KG1 (cell line): ENCODE data around the gene RIIAD1.
"Not testable (repeated sequence)": the region's sequence is repeated elsewhere in the genome, so short reads cannot be mapped to it uniquely, and the experiment has no call there.

Source experiments
- DNase-seq: peaks from one replicate; lab custom pipeline; 2025; lab: John Stamatoyannopoulos, UW

RIIAD1 gene, protein sequence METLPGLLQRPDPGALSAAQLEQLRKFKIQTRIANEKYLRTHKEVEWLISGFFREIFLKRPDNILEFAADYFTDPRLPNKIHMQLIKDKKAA

DNA sequence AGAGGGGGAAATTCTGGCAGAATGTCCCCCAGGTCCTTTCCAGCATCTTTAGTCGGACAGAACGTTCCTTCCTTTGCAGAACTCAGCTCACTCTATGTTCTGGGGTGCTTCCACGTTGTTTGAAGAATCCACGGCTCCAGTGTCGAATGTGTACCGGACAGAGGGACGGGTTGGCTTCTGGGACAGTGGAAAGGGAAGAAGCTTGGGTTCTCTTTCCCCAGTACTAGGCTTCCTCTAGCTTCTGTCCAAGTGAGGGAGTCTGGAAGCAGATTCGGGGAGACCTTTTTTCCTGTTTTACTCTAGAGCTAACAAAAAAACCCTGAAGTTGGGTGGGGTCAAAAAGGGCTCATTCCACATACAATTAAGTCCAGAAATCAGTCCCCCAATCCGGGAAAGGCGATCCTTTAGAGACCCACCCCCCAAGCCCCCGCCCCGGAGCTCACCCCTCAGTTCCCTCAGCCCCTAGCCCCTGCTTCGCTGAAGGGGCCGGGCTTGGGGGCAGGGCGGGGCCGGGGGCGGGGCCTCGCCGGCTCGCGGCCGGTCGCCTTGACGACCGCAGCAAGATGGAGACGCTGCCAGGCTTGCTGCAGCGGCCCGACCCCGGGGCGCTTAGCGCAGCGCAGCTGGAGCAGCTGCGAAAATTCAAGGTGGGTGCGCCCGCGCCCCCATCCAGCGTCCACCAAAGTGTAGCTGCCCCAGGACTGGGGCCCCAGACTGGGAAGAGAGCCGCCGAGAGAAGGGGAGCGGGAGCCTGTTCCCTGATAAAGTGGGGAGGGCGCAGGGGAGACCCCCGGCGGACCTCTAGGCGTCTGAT is at the start of gene RIIAD1:
Gene RIIAD1 (plus strand): TSS at position 549 of the 814 bp plus-strand sequence. CDS start 15 bp downstream, at position 564.
- DNase-seq, result no peak

DNA sequence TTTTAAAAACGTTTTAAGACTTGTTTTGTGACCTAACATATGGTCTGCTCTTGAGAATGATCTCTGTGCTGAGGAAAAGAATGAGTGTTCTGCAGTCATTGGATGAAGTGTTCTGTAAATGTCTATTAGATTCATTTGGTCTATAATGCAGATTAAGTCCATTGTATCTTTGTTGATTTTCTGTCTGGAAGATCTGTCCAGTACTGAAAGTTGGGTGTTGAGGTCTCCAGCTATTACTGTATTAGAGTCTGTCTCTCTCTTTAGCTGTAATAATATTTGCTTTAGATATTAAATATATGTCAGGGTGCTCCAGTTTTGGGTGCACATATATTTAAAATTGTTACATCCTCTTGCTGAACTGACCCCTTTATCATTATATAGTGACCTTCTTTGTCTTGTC is 47.9 kb upstream of the RIIAD1 start:
- DNase-seq, result no peak

DNA sequence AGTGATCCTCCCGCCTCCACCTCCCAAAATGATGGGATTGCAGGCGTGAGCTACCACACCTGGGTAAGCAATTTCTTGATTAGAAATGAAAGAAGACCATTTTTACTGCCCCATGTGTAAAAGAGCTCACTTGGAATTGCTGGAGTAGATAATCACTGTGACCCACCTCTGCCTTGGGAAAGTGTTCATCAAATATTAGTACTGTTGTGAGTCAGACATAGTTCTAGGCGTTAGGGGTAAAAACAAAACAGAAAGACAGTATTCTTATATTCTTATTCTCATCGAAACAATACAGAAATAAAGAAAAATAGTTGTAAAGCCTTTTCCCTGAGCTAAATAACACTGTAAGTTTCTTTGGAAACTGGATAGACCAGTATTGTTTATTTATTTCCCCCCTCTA is 40.9 kb upstream of the RIIAD1 start:
- DNase-seq, result no peak

DNA sequence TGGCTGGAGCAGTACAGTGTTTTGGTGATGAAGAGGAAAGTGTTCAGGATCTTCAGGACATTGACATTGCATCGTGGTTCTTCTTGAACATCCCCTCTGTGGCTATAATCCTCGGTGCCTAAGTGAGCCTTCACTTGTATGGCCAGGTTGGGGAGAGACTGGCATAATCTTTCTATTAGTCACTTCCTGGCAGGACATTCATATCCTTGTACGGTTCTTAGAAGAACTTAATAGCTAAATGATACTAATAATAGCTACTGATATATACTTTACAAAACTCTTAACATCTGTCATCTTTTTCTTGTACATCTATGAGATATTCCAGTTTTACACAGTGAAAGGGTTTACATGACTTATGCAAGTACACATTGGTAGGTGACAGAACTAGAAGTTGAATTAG is 40.5 kb upstream of the RIIAD1 start:
- no peak for DNase-seq

DNA sequence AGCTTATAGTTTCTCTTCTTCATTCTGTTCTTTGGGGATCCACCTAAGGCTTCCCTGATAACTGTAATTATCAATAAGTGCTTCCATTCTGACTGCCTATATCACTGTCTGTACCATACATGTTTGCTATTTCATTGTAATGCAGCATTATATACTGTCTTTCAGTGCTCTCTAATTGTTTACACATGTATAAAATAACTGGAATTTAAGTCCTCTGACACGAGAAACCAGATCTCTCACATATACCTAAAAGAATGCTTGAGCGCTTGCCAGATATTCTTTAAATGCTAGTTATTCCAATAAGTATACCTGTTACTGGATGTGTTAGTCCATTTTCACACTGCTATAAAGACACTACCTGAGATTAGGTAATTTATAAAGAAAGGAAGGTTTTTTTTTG is 39.4 kb upstream of the RIIAD1 start:
- DNase-seq, result no peak

DNA sequence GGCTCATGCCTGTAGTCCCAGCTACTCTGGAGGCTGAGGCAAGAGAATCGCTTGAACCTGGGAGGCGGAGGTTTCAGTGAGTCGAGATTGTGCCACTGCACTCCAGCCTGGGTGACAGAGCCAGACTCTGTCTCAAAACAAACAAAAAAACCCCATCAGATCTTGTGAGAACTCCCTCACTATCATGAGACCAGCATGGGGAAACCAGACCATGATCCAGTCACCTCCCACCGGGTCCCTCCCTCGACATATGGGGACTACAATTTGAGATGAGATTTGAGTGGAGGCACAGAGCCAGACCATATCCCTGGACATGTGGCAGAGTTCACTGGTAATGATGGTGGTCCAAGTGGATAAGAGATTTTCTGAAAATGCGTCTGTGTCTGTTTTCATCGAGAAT is 38.4 kb upstream of the RIIAD1 start:
- not testable (repeated sequence) for DNase-seq

DNA sequence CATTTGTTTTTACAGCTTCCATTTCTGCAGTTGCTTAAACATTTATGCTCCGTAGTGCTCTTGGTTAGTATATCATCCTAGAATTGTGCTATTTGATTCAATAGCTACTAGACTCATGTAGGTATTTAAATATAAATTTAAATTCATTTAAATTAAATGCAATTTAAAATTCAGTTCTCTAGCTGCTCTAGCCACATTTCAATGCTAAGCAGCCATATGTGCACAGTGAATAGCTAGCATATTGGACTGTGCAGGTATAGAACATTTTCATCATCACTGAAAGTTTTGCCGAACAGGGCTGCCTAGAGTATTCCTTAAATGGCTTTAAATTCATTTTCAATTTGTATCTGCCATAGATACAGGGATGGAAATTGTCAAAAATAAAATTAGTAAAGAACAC is 37.2 kb upstream of the RIIAD1 start:
- no peak for DNase-seq

DNA sequence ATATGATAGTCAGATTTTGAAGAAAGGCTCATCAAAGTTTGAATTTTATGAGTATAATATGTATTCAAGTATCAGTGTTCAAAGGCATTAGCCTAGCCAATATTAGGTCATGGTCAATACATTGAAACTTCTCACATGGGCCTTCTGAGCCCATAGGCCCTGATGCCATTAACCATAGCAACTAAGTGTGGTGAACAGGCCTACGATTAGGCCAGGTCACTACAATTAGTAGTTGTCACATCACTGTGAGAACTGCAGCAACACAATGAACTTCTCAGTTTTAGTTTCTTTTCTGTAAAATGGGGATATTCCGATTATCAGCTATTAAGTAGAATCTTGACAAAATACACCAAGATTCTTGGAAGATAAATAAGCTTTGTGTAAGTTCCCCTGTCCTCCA is 34.8 kb upstream of the RIIAD1 start:
- no peak for DNase-seq

DNA sequence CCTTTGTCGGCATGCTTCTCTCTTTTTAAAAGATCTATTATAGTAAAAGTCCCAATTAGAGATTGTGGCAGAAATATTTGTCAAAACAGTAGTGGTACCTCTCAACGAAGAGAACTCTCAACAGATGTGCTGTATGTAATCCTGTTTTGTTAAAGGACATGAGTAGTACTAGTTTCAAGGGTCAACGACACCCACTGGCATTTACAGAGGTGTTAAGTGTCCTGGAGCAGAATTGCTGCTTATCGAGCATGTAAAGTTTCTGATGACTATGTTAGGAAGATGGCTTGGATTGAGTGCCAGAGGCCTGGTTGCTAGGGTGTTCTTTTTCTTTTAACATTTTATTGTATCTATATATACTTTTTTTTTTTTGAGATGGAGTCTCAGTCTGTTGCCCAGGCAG is 31.8 kb upstream of the RIIAD1 start:
- DNase-seq, result no peak

DNA sequence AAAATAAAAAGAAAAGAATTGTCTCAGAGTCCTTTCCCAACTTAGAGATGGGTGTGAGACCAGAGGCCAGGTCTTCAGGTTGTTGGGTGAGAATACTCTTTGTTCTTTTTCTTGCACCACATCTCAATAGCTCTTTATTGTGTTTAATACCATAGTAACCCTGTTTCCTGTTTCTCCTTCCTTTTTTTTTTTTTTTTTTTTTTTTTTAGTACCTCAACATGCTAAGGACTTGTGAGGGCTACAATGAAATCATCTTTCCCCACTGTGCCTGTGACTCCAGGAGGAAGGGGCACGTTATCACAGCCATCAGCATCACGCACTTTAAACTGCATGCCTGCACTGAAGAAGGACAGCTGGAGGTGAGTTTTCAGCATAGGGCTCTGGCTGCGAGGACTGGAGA is 29.1 kb upstream of the RIIAD1 start:
- no peak for DNase-seq

DNA sequence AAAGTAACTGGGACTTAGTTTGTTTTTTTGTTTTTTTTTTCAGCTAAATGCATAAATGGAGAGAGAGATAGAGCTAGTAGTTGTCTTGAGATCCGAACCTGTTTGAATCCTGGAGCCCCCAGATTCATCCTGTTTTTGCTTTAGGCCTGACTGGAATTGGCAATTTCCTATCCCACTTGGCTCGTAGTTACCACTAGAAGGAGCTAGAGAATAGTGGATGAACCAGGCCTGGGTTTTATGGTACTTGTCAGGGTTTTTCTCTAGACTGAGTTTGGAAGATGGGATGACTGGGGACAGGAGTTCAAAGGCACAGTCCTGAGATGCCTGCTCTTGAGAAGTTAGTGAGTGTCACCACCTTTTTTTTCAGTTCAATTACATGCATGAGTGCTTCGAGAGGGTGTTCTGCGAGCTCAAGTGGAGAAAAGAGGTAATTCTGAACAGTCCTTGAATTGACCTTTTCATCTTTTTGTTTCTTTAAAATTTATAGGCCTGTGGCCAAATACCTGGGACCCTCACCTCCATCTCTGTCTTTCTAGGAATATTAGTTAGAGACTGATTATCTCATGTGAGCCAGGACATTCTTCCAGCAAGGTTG is 28.2 kb upstream of the RIIAD1 start:
- no peak for DNase-seq

DNA sequence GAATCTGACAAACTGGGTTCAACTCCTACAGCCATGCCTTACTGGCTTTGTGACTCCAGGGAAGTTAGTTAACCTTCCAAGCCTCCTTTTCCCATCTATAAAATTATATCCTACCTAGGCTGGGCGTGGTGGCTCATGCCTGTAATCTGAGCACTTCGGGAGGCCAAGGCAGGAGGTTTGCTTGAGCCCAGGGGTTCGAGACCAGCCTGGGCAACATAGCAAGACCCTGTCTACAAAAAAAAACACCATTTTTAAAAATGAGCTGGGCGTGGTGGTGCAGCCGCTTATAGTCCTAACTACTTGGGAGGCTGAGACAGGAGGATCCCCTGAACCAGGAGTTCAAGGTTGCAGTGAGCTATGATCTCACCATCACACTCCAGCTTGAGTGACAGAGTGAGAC is 19.8 kb upstream of the RIIAD1 start:
- no peak for DNase-seq

DNA sequence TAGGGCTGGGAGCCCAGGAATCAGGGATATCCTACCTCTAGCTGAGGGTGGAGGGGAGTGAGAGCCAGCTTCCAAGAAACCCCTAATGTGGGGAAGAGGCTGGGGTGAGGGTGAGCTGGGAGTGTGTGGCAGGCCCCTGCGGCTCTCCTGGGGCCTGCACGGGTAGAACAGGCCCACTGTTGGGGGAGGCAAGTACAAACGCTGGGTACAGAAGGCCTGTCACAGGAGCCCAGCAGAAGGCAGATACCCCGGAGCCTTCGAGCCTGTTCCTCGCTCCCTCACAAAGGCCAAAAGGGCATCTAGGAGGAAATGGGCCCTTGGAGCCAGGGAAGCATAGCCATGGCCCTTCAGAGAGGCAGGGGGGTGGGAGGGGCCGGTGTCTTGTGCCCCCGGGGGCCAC is 18.4 kb upstream of the RIIAD1 start:
- no peak for DNase-seq

DNA sequence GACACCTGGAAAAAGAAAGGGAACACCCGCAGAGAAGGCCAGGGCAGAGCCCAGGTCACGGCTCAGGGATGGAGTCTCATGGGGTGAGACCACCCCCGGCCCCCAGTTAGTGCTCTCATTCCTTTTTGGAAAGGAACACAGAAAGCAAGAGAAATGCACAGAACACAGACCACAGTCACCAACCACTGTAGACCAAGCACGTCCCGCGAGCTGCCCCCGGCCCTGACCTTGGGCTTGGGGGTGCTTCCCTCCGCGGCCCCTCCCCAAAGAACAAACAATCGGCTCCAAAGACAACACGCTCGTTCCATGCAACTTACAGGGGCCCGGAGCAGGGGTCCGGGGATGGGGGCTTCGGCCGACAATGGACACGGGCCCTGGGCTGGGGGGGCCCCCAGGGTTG is 17.5 kb upstream of the RIIAD1 start:
- DNase-seq, result no peak

DNA sequence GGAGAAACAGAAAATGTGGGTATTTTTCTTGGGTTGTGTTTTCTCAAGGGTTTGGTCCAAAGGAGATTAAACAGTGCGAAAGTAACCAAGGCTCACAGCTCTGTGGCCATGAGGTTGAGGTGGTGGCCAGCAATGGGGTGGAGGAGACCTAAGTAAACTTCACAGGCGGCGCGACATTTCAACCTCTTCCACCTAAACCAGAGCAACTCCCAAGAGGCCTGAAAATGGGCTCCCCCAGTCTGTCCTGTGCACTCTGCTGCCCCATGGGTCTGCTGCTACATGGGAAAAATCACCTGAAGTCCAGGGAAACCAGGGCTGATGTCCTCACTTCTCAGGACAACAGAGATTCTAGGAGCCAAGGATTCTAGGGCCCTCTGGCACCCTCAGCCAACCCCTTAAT is 17.1 kb upstream of the RIIAD1 start:
- DNase-seq, result no peak

DNA sequence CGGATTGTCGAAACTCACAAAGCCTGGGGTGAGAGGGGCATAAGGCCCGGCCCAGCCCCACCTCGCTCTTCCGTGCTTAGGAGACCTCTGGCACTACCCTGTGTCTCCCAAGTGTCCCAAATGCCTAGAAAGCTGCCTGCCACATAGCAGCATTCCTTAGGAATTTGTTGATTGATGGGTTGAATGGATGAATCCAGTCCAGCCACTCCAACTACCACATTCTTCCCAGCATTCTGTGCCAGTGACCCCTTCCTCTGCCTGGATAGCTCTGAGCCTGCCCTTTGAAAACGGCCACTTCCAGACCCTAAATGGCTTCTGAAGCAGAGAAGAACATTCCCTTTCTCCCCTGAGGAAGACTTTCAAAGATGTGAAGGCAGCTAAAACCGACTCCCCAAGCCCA is 16.2 kb upstream of the RIIAD1 start:
- DNase-seq, result no peak

DNA sequence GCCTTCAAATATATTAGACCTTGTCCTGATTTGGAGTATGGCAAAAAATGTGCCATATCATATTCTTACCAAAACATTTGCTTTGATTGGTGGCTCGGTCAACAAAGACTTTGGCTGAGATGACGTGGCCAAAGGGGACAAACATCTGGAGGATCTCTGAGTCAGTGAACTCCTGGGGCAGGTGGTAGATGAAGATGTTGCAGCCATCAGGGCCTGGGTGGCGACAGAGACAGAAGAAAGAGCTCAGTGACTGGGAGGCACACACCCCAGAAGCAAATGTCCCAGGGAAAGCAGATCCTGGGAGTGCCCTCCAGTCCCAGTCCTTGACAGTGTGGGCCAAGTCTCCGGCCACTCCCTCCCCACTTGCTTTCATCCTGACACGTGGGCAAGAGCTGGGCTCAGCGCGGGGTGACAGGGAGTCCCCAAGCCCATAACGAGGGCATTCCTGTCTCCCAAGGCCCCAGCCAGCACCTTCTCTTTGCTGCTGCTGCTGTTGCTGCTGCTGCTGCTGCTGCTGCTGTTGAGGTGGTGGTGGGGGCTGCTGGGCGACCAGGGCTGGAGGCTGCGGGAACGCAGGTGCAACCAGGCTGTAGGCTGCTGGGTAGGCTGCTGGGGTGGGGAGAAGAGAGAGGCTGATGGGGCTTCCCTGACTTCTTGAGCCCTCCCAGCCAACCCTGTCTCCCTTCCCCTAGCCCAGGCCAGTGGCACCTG is 15.4 kb upstream of the RIIAD1 start:
- DNase-seq, result no peak

DNA sequence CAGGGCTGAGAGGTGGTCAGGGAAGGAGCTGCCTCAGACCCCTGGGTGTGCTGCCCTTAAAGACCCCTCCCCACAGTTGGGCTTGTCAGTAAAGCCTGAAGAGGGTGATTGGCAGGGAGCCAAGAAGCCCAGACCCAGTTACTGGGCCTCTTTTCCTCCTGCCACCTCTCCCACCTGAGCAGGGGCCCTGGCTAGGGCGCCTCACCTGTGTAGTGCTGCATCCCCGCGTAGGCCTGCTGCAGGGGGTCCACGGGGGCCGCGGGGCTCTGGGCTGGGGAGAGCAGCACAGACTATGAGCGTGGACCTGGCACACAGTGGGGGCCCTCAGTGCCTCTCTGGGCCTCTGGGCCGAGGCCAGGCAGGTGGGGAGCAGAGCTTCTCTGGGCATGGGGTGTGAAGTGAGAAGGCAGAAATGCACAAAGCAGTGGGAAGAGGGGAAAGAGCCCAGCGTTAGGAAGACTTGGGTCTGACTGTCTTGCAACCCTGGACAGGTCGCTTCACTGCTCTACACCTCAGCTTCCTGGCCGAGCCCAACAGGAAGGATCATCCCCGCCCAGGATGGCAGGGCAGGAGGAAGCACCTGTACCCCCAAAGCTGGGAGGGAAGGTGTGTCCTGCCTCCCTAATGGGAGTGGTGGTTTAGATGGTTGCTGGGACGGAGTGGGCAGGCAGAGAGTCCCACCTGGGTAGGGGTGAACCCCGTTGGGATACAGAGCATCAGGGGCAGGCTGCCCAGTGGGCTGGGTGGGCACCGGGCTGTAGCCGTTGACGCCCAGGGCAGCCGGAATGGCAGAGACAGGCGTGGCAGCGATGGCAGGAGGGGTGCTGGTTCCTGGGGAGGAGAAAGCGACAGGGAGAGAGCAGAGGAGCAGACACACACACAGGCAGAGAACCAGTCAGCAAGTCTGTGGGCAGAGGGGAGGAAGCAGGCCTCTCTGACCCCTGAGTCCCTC is 14.6 kb upstream of the RIIAD1 start:
- DNase-seq, result no peak

DNA sequence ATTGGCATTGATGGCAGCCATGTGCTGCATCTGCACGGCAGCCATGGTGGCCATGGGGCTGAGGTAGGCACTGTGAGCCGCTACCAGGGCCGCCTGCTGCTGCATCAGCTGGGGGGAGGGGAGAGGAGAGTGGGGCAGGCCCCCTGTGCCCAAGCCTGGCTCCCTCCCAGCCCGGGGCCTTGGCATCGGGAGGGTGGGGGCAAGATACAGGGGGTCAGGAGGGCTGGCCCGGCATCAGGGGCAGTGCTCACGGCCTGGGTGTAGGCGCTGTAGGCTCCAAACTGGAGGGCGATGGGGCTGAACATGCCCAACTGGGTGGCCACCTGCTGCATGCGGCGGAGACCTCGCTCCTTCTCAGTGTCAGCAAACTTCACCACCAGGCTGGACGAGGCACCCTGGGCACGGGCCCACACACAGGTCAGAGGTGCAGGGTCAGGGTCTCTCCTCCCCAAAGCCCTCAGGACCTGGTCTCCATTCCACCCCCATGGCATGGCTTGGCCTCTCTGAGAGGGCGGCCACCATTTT is 13.7 kb upstream of the RIIAD1 start:
- no peak for DNase-seq

DNA sequence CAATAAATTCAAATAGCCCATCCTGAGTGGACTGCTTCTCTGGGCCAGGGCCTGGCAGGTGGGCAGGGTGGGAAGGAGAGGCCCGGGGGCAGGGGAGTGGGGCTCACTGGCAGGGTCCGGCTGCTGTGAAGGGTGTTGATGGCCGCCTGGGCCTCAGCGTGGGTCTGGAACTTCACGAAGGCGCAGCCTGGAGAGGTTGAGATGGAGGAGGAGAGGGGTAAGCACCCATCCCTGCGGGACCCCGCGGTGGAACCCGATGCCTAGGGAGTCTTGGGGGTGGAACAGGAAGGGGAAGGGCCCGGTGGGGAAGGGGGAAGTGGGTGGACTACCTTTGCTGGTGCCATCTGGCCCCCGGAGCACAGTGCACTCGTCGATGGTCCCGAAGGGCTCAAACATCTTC is 12.4 kb upstream of the RIIAD1 start:
- no peak for DNase-seq

DNA sequence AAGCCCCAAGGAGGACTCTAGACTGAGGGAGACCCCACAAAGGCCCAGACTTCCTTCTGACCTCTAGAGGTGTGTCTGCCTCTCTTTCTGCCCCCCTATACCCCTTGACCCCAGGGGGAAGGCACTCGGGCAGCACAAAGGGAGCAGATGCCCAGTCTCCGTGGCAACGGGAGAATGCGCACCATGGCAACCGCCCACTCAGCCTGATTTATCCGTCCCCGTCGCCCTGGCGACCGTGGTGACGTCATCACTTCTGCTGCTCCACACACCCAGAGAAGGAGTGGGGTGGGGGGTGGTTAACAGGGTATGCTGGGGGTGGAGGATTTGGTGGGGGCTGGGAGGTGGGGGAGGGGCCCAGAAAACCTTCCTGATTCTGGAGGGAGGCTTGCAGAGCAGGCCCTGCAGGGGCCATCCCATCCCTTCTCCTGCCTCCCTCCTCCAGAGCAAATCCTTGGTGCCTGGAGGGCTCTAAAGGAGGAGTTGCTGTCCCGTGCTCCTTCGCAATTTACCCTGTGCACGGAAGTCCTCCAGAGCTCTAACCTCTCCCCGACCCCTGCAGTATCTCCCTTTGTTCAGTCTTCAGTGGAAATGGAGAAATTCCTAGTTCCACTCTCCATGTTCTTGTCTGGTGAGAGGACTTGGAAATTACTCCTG is 11.0 kb upstream of the RIIAD1 start:
- no peak for DNase-seq
